Measurements from ENCODE around the gene ROS1.

The ROS1 gene

DNA sequence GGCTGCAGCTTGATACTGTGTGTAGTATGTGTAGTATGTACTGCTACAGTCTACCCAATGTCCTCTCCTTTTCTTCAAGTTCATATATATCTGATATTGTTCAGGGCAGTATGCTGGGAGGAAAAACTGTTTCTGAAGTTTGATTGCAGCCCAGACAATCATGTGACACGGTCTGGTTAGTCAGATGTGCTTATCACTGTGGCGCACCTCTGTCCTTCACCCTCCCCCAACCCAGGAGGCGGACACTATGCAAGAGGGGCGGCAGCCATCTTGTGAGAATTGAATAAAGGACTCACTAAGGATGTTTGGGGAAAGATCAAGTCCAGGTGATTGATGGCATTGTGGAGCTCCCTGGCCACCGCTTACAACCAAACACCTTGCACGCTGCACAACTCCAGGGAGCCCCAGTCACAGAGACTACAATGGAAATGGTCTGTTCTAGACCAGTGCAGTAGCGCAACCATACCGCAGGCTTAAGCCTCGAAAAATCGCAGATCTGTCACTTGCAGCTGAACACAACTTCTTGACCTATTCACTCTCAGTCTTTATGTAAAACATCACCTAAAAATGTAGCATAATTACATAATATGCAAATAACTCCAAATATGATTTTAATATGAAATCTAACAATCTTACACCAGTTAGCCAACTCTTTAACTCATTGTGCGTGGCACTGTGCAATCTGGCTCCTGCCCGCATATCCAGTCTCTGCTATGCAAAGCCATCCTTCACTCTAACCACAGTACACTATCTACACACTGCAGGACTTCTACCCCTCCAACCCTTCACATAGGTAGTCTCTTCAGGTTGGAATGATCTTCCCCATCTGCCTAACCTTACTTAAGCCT, 81.1 kb downstream of the ROS1 start:
- in situ Hi-C loops (cut with HindIII; ENCODE audit: low pct_ligation_motif_present, low pct_unique_long_range_greater_than_20kb, low sequenced_read_pairs), result no loop called here
- no peak for DNase-seq

DNA sequence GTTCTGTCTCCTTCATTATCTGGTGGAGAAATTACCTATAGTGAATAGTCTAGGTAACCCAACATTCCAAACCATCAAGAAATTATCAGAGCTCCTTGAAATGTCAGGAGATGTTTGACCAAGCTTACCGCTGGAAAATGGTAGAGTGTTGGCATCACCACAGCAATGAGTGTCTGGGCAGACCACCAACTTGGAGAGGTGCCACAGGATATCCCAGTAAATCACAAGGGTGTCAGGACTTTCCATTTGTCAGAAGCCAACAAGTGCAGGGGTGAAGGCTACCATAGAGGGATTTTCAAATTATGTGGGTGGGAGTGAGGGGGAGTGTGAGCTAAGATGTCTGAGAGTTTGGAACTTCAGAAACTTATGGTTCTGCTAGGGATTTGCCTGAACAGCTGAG, 87.2 kb downstream of the ROS1 start:
- in situ Hi-C loops (cut with HindIII; ENCODE audit: low pct_ligation_motif_present, low pct_unique_long_range_greater_than_20kb, low sequenced_read_pairs), result no loop called here

DNA sequence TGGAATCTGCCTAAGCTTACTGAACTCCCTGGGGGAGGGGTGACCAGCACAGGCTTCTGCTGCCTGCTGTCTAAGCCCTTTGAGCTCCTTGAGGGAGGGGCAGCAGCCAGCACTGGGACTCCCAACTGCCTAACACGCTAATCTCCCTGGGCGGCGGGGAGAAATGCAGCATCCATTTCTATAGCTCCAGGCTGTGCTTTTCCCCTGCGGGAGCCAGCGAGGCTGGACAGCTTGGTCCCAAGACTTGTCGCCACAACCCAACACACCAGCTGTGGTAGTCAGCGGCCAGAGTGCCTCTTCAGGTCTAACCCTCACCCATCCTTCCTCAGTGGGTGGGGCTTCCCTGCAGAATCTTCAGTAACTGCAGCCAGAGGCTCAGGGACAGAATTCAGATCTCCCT, 95.8 kb downstream of the ROS1 start:
- DNase-seq, result no peak
- in situ Hi-C loops (cut with HindIII; ENCODE audit: low pct_ligation_motif_present, low pct_unique_long_range_greater_than_20kb, low sequenced_read_pairs), result no loop called here

More for the DNA sequence above, 87.2 kb downstream of the ROS1 start:
- DNase-seq, result no peak

DNA sequence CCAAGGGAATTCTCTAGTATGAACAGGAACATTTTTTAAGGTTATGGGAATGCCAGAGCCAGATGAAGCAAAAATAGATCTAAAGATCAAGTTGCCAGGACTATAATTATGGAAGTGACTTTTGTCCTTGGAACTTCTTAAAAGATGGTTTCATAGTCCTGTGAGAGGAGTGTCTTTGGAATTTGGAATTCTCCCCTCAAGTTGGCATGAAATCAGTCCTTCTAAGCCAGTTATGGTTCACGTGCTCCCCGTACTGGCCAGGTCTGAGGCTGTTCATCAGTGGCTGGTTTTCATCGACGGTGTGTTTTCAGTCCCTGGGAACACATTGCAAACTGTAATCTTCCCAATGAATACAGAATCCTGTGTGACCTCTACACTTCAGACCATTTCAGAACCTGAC, 97.2 kb downstream of the ROS1 start:
- no peak for DNase-seq
- in situ Hi-C loops (cut with HindIII; ENCODE audit: low pct_ligation_motif_present, low pct_unique_long_range_greater_than_20kb, low sequenced_read_pairs), result no loop called here

DNA sequence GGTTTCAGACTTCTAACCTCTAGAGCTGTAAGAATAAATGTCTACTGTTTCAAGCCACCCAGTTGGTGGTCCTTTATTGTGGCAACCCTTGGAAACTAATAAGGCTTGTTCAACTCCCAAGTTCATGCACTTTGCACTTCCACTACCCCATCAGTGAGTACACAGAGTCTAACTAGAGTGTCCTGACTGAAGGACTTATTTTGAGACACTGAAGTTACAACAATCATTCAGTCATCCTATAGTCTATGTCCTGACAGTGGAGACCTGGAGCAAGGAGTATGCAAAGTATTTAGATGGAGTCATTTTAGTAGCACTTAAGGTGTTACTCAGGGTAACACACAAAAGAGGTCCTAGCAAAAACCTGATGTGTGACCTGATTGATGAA, 97.7 kb downstream of the ROS1 start:
- DNase-seq, result no peak
- in situ Hi-C loops (cut with HindIII; ENCODE audit: low pct_ligation_motif_present, low pct_unique_long_range_greater_than_20kb, low sequenced_read_pairs), result no loop called here

DNA sequence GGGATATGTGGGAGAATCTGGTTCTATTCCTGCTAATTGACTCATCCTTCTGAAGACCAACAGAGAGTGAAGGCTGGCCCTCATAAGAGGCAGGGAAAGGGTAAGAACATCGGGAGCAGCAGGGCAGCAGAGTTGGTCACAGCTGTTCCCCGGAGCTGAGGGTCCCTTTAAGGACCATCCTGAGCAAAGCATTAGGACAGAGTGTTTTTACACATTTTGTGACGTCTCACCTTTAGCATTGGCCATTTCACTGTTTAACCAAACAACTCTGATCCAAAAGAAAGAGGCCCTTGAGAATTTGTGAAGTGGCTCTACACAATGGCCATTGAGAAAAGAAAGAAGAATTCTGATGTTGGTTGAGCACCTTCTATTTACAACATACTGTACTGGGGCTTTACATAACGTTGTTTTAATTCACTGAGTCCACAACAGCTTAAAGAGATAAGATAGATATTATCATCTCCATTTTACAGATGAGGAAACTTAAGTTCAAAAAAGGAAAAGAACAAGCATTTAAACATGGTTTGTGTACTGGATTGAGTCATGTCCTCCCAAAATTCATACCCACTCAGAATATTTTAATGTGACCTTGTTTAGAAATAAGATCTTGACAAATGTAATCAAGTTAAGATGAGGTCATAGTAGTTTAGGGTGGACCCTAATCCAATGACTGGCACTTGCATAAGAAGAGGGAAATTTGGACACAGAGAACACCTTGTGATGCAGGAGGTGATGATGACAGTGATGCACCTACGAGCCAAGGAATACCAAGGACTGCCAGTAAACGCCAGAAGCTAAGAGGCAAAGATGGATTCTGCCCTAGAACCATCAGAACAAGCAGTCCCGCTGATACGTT, 98.4 kb downstream of the ROS1 start:
- DNase-seq, result no peak
- in situ Hi-C loops (cut with HindIII; ENCODE audit: low pct_ligation_motif_present, low pct_unique_long_range_greater_than_20kb, low sequenced_read_pairs), result no loop called here

DNA sequence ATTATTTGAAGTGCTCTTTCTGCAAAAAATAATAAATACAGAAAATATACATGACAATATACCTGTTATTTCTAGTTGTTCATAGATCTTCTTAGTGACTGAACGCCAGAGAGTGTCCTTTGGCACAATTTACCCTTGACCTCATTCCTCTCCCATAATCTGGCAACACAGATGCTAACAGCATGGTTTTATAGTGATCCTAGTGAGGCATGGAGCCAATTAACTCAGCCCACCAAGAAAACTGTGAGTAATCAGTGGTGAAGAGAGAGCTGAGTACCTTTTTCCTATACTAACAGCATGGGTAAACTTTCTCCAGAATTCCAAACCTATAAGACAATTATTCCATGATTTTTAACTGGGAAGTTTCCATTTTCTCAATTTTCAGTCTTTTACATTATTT, 99.3 kb downstream of the ROS1 start:
- in situ Hi-C loops (cut with HindIII; ENCODE audit: low pct_ligation_motif_present, low pct_unique_long_range_greater_than_20kb, low sequenced_read_pairs), result no loop called here

DNA sequence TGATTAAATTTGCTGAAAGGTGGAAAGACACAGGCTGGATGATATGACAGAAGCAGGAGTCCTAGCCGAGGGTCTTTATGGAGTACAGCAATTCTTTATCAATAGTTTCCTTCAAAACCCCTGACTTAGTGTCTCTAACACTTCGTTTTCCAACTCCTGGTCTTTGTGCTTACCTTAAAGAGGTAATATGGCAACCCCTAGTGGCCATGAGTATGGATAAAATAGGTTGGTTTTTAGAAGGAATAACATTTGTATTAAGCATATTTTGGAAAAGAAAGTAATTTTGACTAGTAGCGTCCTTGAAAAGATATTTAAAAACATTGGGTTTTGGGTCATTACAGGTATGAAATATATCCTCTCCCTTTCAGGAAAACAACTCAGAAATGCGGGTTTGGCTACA, 108.5 kb downstream of the ROS1 start:
- in situ Hi-C loops (cut with HindIII; ENCODE audit: low pct_ligation_motif_present, low pct_unique_long_range_greater_than_20kb, low sequenced_read_pairs), result no loop called here
- peak; percentile 9 for DNase-seq

More for the DNA sequence above, 99.3 kb downstream of the ROS1 start:
- DNase-seq, result no peak

DNA sequence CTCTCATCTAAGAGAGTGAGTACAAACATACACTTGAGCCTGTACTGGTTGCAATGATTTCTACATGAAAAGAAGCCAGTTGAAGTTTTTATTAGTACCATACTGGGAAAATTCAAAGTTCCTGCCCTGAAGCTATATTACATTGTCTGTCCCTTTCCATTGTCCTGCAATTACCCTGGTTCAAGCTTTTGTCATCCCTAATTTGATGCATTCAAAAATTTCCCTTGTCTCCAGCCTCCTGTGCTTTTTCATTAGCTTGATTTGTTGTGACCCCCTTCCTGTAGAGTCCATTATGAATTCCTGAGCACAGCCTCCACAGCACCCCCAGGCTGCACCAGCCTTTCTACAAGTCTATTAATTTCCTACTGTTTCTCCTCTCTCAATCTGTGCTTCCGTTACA, 114.0 kb downstream of the ROS1 start:
- DNase-seq, result no peak
- in situ Hi-C loops (cut with HindIII; ENCODE audit: low pct_ligation_motif_present, low pct_unique_long_range_greater_than_20kb, low sequenced_read_pairs), result no loop called here

DNA sequence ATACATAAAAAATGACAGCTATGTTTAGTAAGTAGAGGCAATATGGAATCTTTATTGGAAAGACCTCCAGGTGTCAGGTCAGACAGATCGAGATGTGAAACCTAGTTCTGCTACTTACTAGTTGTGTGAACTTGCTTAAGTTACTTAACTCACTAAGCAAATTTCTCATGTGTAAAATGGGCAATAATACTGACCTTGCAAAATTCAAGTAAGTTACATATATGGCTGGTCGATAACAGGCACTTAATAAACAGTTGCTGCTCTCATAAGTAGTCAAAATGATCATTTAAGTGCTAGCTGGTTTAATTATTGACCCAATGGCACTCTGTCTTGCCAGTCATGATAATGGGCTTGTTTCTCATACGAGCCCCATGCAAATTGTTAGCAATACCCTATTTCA, 114.4 kb downstream of the ROS1 start:
- no peak for DNase-seq
- in situ Hi-C loops (cut with HindIII; ENCODE audit: low pct_ligation_motif_present, low pct_unique_long_range_greater_than_20kb, low sequenced_read_pairs), result no loop called here

DNA sequence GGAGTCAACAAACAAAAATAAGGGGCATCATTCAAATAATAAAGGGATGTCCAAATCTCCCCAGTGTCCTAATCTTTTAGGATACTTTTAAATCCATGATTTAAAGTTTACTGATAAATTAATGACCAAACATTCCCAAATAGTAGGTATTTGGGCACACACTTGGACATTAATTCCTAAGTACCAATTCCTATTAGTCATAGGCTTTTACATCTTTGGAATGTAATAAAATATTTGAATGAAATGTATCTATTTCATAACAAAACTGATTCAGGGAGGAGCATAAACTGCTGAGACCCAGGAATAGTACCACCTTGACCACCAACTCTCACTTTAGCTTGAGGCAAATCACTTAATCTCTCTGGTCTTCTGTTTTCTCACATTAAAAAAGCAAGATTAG, 116.1 kb downstream of the ROS1 start:
- no peak for DNase-seq
- in situ Hi-C loops (cut with HindIII; ENCODE audit: low pct_ligation_motif_present, low pct_unique_long_range_greater_than_20kb, low sequenced_read_pairs), result no loop called here

DNA sequence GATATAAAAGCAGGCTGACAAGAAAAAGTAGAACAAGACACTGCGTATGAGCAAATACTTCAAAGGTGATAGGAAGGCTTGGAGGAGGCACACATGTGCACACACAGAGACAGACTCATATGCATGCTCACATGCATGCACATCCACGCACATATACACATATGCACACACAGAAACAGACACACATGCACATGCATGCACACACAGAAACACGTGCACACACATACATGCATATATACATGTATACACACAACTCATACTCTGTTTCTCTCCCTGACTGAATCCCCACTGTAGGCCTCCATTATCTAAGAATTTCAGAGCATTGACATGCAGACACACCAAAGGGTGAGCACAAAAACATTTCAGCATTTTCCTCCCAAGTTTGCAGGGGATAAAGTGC, 116.7 kb downstream of the ROS1 start:
- no peak for DNase-seq
- in situ Hi-C loops (cut with HindIII; ENCODE audit: low pct_ligation_motif_present, low pct_unique_long_range_greater_than_20kb, low sequenced_read_pairs), result no loop called here

DNA sequence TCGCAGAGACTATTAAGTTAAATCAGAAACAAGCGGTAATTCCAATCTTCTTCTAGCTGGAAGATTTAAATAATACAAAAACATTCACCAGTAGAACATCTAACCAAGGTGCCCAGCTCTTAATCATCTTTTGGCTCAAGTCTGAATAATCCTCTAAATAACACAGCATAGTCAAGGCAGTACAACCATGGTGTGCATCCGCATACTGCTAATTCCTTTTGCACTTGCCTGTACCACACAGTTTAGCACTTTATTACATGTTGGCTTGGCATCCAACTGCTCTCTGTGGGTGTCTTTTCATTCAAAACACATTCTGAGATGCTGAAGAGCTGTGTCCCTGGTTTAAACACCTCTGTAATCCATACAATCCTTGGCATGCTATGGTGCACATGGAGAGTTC, 118.1 kb downstream of the ROS1 start:
- DNase-seq, result no peak
- in situ Hi-C loops (cut with HindIII; ENCODE audit: low pct_ligation_motif_present, low pct_unique_long_range_greater_than_20kb, low sequenced_read_pairs), result no loop called here

DNA sequence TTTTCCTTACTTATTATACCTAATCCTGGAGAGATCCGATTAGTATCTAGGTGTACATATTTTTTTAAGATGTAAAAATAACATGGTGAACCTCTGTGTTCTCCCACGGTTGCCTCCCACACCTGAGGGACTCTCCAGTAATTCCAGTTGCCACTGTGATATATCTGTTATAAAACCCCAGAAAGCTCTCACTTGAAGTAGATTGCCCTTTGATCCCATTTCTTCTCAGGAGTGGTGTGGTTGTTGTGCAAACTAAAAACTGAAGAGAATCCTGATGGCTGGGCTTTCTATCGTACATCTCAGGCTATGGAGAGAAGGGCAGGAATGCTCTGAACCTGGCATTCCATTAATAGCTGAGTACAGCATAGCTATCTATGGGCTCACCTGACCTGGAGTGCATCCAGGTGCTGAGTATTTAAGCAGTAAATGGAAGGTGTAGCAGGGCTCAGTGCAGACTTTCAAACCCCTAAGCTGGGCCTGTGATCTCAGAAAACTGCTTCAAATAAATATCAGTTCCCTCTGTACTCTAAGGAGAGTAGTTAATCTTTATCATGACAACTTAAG, 119.4 kb downstream of the ROS1 start:
- no peak for DNase-seq
- in situ Hi-C loops (cut with HindIII; ENCODE audit: low pct_ligation_motif_present, low pct_unique_long_range_greater_than_20kb, low sequenced_read_pairs), result no loop called here

DNA sequence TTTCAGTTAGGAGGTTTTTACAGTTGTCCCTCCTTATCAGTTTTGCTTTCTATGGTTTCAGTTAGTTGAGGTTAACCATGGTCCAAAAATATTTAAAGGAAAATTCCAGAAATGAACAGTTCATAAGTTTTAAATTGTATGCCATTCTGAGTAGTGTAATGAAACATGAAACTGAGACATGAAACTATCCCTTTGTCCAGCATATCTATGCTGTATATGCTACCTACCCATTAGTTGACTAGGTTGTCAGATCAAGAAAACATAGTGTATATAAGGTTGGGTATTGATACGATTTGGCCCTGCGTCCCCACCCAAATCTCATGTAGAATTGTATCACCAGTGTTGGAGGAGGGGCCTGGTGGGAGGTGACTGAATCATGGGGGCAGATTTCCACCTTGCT, 121.3 kb downstream of the ROS1 start:
- no peak for DNase-seq
- in situ Hi-C loops (cut with HindIII; ENCODE audit: low pct_ligation_motif_present, low pct_unique_long_range_greater_than_20kb, low sequenced_read_pairs), result no loop called here

DNA sequence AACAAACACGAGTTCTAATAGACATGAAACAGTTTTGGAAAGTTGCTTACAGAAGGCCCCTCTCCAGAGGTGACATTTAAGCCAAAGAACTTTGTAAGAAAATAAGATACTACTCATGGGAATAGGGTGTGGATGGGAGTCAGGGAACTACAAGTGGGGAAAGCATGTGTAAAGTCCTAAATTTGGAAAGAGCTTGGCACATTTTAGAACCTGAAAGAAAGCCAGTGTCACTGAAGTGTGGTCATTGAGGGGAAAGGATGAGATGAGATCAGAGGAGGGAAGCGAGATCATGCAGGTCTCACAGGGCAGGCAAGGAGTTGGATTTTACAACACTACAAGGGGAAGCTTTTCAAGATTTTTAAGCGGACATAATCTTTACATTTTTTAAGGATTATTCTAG, 122.4 kb downstream of the ROS1 start:
- DNase-seq, result no peak
- in situ Hi-C loops (cut with HindIII; ENCODE audit: low pct_ligation_motif_present, low pct_unique_long_range_greater_than_20kb, low sequenced_read_pairs), result no loop called here

DNA sequence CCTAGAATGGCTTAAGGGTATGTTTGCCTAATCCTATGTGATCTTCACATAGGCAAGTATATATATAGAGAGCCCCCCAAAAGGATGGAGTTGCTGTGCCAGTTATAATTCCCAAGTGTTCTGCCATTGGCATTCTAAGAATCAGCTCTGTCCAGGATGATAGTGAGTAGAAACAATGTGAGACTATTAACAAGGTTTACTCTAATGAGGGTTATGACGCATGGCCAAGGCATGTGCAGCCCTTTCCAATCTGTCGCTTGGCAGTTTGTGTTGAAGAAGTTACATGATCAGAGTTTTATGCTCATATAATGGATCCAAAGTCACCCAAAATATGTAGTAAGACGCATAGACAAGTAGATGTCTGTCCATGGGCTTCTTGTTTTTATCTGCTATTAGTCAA, 126.8 kb downstream of the ROS1 start:
- DNase-seq, result no peak
- in situ Hi-C loops (cut with HindIII; ENCODE audit: low pct_ligation_motif_present, low pct_unique_long_range_greater_than_20kb, low sequenced_read_pairs), result no loop called here

DNA sequence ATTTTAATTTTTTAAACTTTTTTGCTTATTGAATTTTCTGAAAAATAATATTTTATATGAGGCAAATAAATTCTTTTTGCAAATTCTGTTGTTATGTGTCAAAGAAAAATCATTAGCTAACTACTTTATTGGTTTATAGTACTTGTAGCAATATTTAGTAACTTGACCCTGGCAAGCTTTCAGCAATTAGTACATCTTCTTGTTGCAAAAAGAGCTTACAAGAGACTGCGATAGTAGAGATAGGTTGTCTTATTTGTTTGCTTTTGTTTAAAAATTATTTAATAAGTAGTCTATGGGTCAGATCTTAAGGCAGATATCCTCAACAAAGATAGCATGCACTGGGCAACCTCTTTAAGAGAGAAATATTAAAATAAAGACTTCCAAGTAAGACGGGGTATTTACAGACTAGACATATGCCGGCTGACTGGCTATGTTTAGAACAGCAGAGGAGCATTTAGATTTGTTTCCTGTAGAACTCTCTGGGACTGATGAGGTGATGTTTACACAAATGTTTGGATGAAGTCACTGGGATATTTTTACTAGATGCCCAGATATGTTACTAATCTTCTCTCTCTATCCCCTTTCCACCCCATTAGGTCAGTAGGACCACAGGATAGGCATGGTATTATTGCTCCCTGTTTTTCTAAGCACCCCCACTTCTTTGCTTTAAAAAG, 135.4 kb downstream of the ROS1 start:
- no peak for DNase-seq
- in situ Hi-C loops (cut with HindIII; ENCODE audit: low pct_ligation_motif_present, low pct_unique_long_range_greater_than_20kb, low sequenced_read_pairs), result no loop called here

DNA sequence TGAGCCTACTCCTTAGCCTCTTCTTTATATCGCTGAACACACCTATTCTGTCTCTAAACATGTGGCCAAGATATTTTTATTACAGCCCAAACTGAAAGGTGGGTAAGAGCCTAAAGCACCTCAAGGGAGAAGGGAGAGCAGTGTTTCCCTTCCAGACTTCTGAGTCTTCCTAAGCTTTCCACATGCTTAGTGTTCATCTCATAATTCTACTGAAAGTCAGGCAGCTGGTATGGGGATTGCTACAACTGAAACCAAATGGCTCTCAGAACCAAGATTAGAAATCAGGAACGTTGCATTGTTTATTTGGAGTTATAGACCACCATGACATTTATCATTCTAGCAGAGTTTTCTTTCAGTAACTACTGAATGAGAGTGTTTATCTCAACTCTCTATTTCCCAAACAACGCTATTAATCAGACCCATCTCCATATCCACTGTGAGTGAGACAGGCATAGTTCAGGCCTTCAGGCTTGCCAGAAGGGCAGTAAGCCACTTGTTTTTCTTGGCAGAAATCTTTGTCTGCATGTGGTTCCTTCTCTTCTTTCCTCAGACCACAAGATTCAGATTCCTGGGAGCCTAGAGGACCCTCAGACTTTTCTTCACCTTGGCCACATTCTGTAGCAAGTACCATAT, 137.5 kb downstream of the ROS1 start:
- in situ Hi-C loops (cut with HindIII; ENCODE audit: low pct_ligation_motif_present, low pct_unique_long_range_greater_than_20kb, low sequenced_read_pairs), result no loop called here
- no peak for DNase-seq

Data from ACHN (cell line).